Gastrocnemius medialis (tissue), 4 donors: ENCODE data around the gene ACHE. TPM values are rescaled to one million over a fixed set of nuclear protein-coding genes. Genes with fewer than 3 reads are reported as not detected.

Experiments
- ATAC-seq, 2 donors: fragments of 150-250 bp; one replicate each; pipeline ENCODE4 v1.9.1; 2016
- DNase-seq, 2 donors: peaks; one replicate each; pipeline ENCODE4 v3.0.0-alpha.2; 2019
- H3K27ac ChIP-seq, 4 donors: fragments of 200-600 bp; sonication (generic); 1 replicate in 1 of 4; 2 replicates in 3 of 4; pipeline ENCODE4 v1.5.1; 2016 to 2018; ENCODE audit warnings: mild to moderate bottlenecking in 2 of 4, moderate library complexity in 1 of 4
- H3K27me3 ChIP-seq, 3 donors: fragments of 200-600 bp; sonication (generic) in 2 of 3; 1 replicate in 1 of 3; 2 replicates in 2 of 3; pipeline versions ENCODE4 v1.5.1 to v1.6.0; 2016 to 2019; ENCODE audit warnings: mild to moderate bottlenecking in 1 of 3, moderate library complexity in 1 of 3
- H3K36me3 ChIP-seq, 2 donors: fragments of 200-600 bp; sonication (generic) in 1 of 2; one replicate each; pipeline ENCODE4 v1.5.1; 2017 to 2018
- H3K4me1 ChIP-seq, 2 donors: fragments of 200-600 bp; sonication (generic) in 1 of 2; one replicate each; pipeline ENCODE4 v1.5.1; 2016 to 2017; ENCODE audit warnings: mild to moderate bottlenecking in 2 of 2
- H3K4me3 ChIP-seq, 4 donors: fragments of 200-600 bp; sonication (generic) in 3 of 4; 1 replicate in 1 of 4; 2 replicates in 3 of 4; pipeline ENCODE4 v1.5.1; 2016 to 2019; ENCODE audit warnings: mild to moderate bottlenecking in 2 of 4
- H3K9me3 ChIP-seq, 3 donors: fragments of 200-600 bp; sonication (generic) in 2 of 3; 1 replicate in 1 of 3; 2 replicates in 2 of 3; pipeline ENCODE4 v1.5.1; 2016 to 2019
- CTCF ChIP-seq, 5 experiments: fragments of 450-650 bp in 3 of 5; fragments of 200-600 bp in 2 of 5; sonication (generic) in 2 of 5; IDR thresholded peaks in 4 of 5; conservative IDR thresholded peaks in 1 of 5; 1 replicate in 4 of 5; 2 replicates in 1 of 5; pipeline ENCODE4 v1.5.1; 2016 to 2019; ENCODE audit warnings: antibody characterized with exemption in 5 of 5, mild to moderate bottlenecking in 3 of 5, moderate library complexity in 3 of 5
- POLR2A ChIP-seq, 2 donors: fragments of 450-650 bp; IDR thresholded peaks; one replicate each; pipeline ENCODE4 v1.6.1; 2017; ENCODE audit warnings: antibody characterized with exemption in 2 of 2, mild to moderate bottlenecking in 2 of 2, moderate library complexity in 2 of 2
- in situ Hi-C, 4 donors: fragments of 200-750 bp; cut with MboI; loops; one replicate each; pipeline versions ENCODE4 v1.15.0 to v1.8.0; 2017; ENCODE audit warnings: low sequenced_read_pairs in 4 of 4
- intact Hi-C: fragments of 100-400 bp; cut with DNase I; formaldehyde crosslinking; loops from one replicate; pipeline ENCODE4 v1.15.1; 2023; ENCODE audit warnings: low total_unique reads
- total RNA-seq, 4 donors: library from RNA; depleted of rRNA; stranded (reverse); fragments of >200 nt; gene quantifications; one replicate each; pipeline versions ENCODE4 v1.1.0 to v1.2.3, GENCODE V29; 2016

The ACHE gene
- total RNA-seq, 4 donors from 2014 or later = 6.5 to 59.5 (median 11.4) TPM

GRCh38 chr7:100882785-100883526 is 12.7 kb downstream of the ACHE start:
- H3K9me3 ChIP-seq = no peaks in the 10 kb centered on the region
- in situ Hi-C loops = no loop called here
- H3K27ac ChIP-seq = no peak overlapping the region
- peaks cover 11 to 13% of the 10 kb centered on the region in 2 donors for H3K4me1 ChIP-seq
- no peak overlapping the region for H3K4me3 ChIP-seq
- ATAC-seq (no peak), DNase-seq (no peak)
- TF ChIP-seq POLR2A (IDR thresholded peaks at IDR 0.05) = no peak
- TF ChIP-seq CTCF (IDR thresholded peaks at IDR 0.05 in 4 of 5, conservative IDR thresholded peaks at IDR 0.05 in 1 of 5) = no peak
- H3K27me3 ChIP-seq = no peaks in the 10 kb centered on the region
- H3K36me3 ChIP-seq = peaks cover 0 to 83% of the 10 kb centered on the region in 2 donors
- intact Hi-C loops = no loop called here

- Histone ChIP-seq H3K27me3 (no peaks in the 10 kb centered on the region), H3K4me3 (no peak overlapping the region), H3K9me3 (no peaks in the 10 kb centered on the region), H3K36me3 (peaks cover 0 to 75% of the 10 kb centered on the region in 2 donors), H3K27ac (no peak overlapping the region), H3K4me1 (peaks cover 15 to 16% of the 10 kb centered on the region in 2 donors)
- in situ Hi-C loops (no loop called here), intact Hi-C loops (no loop called here)
- no peak for TF ChIP-seq CTCF (IDR thresholded peaks at IDR 0.05 in 4 of 5, conservative IDR thresholded peaks at IDR 0.05 in 1 of 5)
- no peak for TF ChIP-seq POLR2A (IDR thresholded peaks at IDR 0.05)
- no peak for DNase-seq
- no peak for ATAC-seq
These were observed 13.5 kb downstream of the ACHE start for GRCh38 chr7:100882201-100882600.

GRCh38 chr7:100881136-100881535 is 14.6 kb downstream of the ACHE start:
- Histone ChIP-seq H3K36me3 (peaks cover 0 to 71% of the 10 kb centered on the region in 2 donors), H3K27ac (no peak overlapping the region), H3K4me1 (peaks cover 26 to 27% of the 10 kb centered on the region in 2 donors), H3K27me3 (no peaks in the 10 kb centered on the region), H3K9me3 (no peaks in the 10 kb centered on the region), H3K4me3 (no peak overlapping the region)
- DNase-seq = no peak
- no peak for ATAC-seq
- in situ Hi-C loops (no loop called here), intact Hi-C loops (no loop called here)
- TF ChIP-seq POLR2A (IDR thresholded peaks at IDR 0.05) (no peak), CTCF (IDR thresholded peaks at IDR 0.05 in 4 of 5, conservative IDR thresholded peaks at IDR 0.05 in 1 of 5) (no peak)

GRCh38 chr7:100880645-100881044 is 15.0 kb downstream of the ACHE start:
- in situ Hi-C loops = no loop called here
- no peaks in the 10 kb centered on the region for H3K27me3 ChIP-seq
- peaks cover 0 to 66% of the 10 kb centered on the region in 2 donors for H3K36me3 ChIP-seq
- intact Hi-C loops = no loop called here
- no peak for DNase-seq
- H3K9me3 ChIP-seq = no peaks in the 10 kb centered on the region
- peaks cover 31 to 32% of the 10 kb centered on the region in 2 donors for H3K4me1 ChIP-seq
- H3K27ac ChIP-seq = no peak overlapping the region
- ATAC-seq = no peak
- H3K4me3 ChIP-seq = no peak overlapping the region
- TF ChIP-seq CTCF (IDR thresholded peaks at IDR 0.05 in 4 of 5, conservative IDR thresholded peaks at IDR 0.05 in 1 of 5) = no peak
- TF ChIP-seq POLR2A (IDR thresholded peaks at IDR 0.05) = no peak
